ENCODE measurements around the gene PCDH9.
A peak's percentile ranks its signal among the peaks of the same experiment; 100 is the strongest.

The PCDH9 gene

GRCh38 chr13:67143544-67144115, 86.5 kb downstream of the PCDH9 start:
- no peaks in the 10 kb centered on the region for H3K4me1 ChIP-seq (ENCODE audit: control insufficient read depth, insufficient read depth, low read depth, low read length)
- no peak overlapping the region for H2BK5ac ChIP-seq (ENCODE audit: low read depth, low read length, poor library complexity, severe bottlenecking)
- no peak overlapping the region for H3K4ac ChIP-seq (ENCODE audit: low read depth in 1 of 2, low read length in 2 of 2)
- H3K9me3 ChIP-seq (ENCODE audit: control insufficient read depth, low read length): no peaks in the 10 kb centered on the region
- no peak overlapping the region for H3K27ac ChIP-seq (ENCODE audit: low read length, poor library complexity, severe bottlenecking)
- WGBS: no CpG with 5 or more reads among the region's 4 CpGs
- no peak overlapping the region for H2BK120ac ChIP-seq (ENCODE audit: low read depth, low read length)
- DNase-seq: peak; percentile 48
- H4K8ac ChIP-seq (ENCODE audit: low read length): no peak overlapping the region
- no peak overlapping the region for H3K14ac ChIP-seq (ENCODE audit: low read length in 2 of 2)
- no peak overlapping the region for H3K4me3 ChIP-seq (ENCODE audit: insufficient read depth in 1 of 2, low read depth in 1 of 2, low read length in 2 of 2)
- H2BK12ac ChIP-seq (ENCODE audit: low read length in 2 of 2): no peak overlapping the region
- no peaks in the 10 kb centered on the region for H3K27me3 ChIP-seq (ENCODE audit: control insufficient read depth in 1 of 2, insufficient read depth in 1 of 2, low read length in 2 of 2)
- H3K79me1 ChIP-seq (replicated peaks; ENCODE audit: low read length, poor library complexity, severe bottlenecking): no peaks in the 10 kb centered on the region
- H2AK5ac ChIP-seq (ENCODE audit: low read length, severe bottlenecking): no peak overlapping the region
- H2BK15ac ChIP-seq (ENCODE audit: low read depth, poor library complexity, severe bottlenecking): no peak overlapping the region
- H3K18ac ChIP-seq (ENCODE audit: low read depth in 1 of 2, low read length in 2 of 2): no peak overlapping the region
- H4K91ac ChIP-seq (ENCODE audit: low read length): no peak overlapping the region
- no peaks in the 10 kb centered on the region for H3K36me3 ChIP-seq (ENCODE audit: control insufficient read depth in 1 of 2, insufficient read depth in 2 of 2, low read depth in 1 of 2, low read length in 2 of 2)
- H3K23ac ChIP-seq (ENCODE audit: low read length in 2 of 2): no peak overlapping the region
- no peak overlapping the region for H3K4me2 ChIP-seq (ENCODE audit: low read length, poor library complexity, severe bottlenecking)
- H2AFZ ChIP-seq (ENCODE audit: low read depth, low read length): no peak overlapping the region
- no peak overlapping the region for H3K9ac ChIP-seq (ENCODE audit: low read length)

GRCh38 chr13:67140006-67140405, 90.1 kb downstream of the PCDH9 start:
- Histone ChIP-seq H3K27ac (ENCODE audit: low read length, poor library complexity, severe bottlenecking) (peak overlapping the region; percentile 3), H2BK5ac (ENCODE audit: low read depth, low read length, poor library complexity, severe bottlenecking) (no peak overlapping the region), H3K4me2 (ENCODE audit: low read length, poor library complexity, severe bottlenecking) (no peak overlapping the region), H3K23ac (ENCODE audit: low read length in 2 of 2) (no peak overlapping the region), H3K9ac (ENCODE audit: low read length) (no peak overlapping the region), H3K4ac (ENCODE audit: low read depth in 1 of 2, low read length in 2 of 2) (no peak overlapping the region), H2AFZ (ENCODE audit: low read depth, low read length) (no peak overlapping the region), H3K79me1 (replicated peaks; ENCODE audit: low read length, poor library complexity, severe bottlenecking) (no peaks in the 10 kb centered on the region), H3K9me3 (ENCODE audit: control insufficient read depth, low read length) (no peaks in the 10 kb centered on the region), H3K14ac (ENCODE audit: low read length in 2 of 2) (no peak overlapping the region), H2BK15ac (ENCODE audit: low read depth, poor library complexity, severe bottlenecking) (no peak overlapping the region), H3K36me3 (ENCODE audit: control insufficient read depth in 1 of 2, insufficient read depth in 2 of 2, low read depth in 1 of 2, low read length in 2 of 2) (no peaks in the 10 kb centered on the region), H3K27me3 (ENCODE audit: control insufficient read depth in 1 of 2, insufficient read depth in 1 of 2, low read length in 2 of 2) (no peaks in the 10 kb centered on the region), H4K8ac (ENCODE audit: low read length) (no peak overlapping the region), H2AK5ac (ENCODE audit: low read length, severe bottlenecking) (no peak overlapping the region), H3K4me1 (ENCODE audit: control insufficient read depth, insufficient read depth, low read depth, low read length) (no peaks in the 10 kb centered on the region), H4K91ac (ENCODE audit: low read length) (no peak overlapping the region), H2BK12ac (ENCODE audit: low read length in 2 of 2) (no peak overlapping the region), H3K4me3 (ENCODE audit: insufficient read depth in 1 of 2, low read depth in 1 of 2, low read length in 2 of 2) (no peak overlapping the region), H2BK120ac (ENCODE audit: low read depth, low read length) (no peak overlapping the region), H3K18ac (ENCODE audit: low read depth in 1 of 2, low read length in 2 of 2) (no peak overlapping the region)
- no CpG with 5 or more reads among the region's 2 CpGs for WGBS
- no peak for DNase-seq

- H3K4me2 ChIP-seq (ENCODE audit: low read length, poor library complexity, severe bottlenecking): no peak overlapping the region
- H3K4me3 ChIP-seq (ENCODE audit: insufficient read depth in 1 of 2, low read depth in 1 of 2, low read length in 2 of 2): no peak overlapping the region
- no peak for DNase-seq
- no peak overlapping the region for H2AK5ac ChIP-seq (ENCODE audit: low read length, severe bottlenecking)
- no peak overlapping the region for H2AFZ ChIP-seq (ENCODE audit: low read depth, low read length)
- no peak overlapping the region for H3K23ac ChIP-seq (ENCODE audit: low read length in 2 of 2)
- H3K4me1 ChIP-seq (ENCODE audit: control insufficient read depth, insufficient read depth, low read depth, low read length): no peaks in the 10 kb centered on the region
- no peak overlapping the region for H3K9ac ChIP-seq (ENCODE audit: low read length)
- H3K14ac ChIP-seq (ENCODE audit: low read length in 2 of 2): no peak overlapping the region
- no peaks in the 10 kb centered on the region for H3K36me3 ChIP-seq (ENCODE audit: control insufficient read depth in 1 of 2, insufficient read depth in 2 of 2, low read depth in 1 of 2, low read length in 2 of 2)
- no peak overlapping the region for H3K4ac ChIP-seq (ENCODE audit: low read depth in 1 of 2, low read length in 2 of 2)
- 94% methylated on average over 2 of the region's 4 CpGs for WGBS
- H4K8ac ChIP-seq (ENCODE audit: low read length): no peak overlapping the region
- no peak overlapping the region for H3K18ac ChIP-seq (ENCODE audit: low read depth in 1 of 2, low read length in 2 of 2)
- H3K27me3 ChIP-seq (ENCODE audit: control insufficient read depth in 1 of 2, insufficient read depth in 1 of 2, low read length in 2 of 2): no peaks in the 10 kb centered on the region
- no peak overlapping the region for H2BK12ac ChIP-seq (ENCODE audit: low read length in 2 of 2)
- H3K9me3 ChIP-seq (ENCODE audit: control insufficient read depth, low read length): no peaks in the 10 kb centered on the region
- H2BK15ac ChIP-seq (ENCODE audit: low read depth, poor library complexity, severe bottlenecking): no peak overlapping the region
- H4K91ac ChIP-seq (ENCODE audit: low read length): no peak overlapping the region
- H3K27ac ChIP-seq (ENCODE audit: low read length, poor library complexity, severe bottlenecking): peak overlapping the region; percentile 3
- no peak overlapping the region for H2BK5ac ChIP-seq (ENCODE audit: low read depth, low read length, poor library complexity, severe bottlenecking)
- no peaks in the 10 kb centered on the region for H3K79me1 ChIP-seq (replicated peaks; ENCODE audit: low read length, poor library complexity, severe bottlenecking)
- H2BK120ac ChIP-seq (ENCODE audit: low read depth, low read length): no peak overlapping the region
Observed at GRCh38 chr13:67139551-67139950, 90.6 kb downstream of the PCDH9 start.

GRCh38 chr13:67138970-67139369, 91.2 kb downstream of the PCDH9 start:
- no peak overlapping the region for H4K8ac ChIP-seq (ENCODE audit: low read length)
- no peak overlapping the region for H2AK5ac ChIP-seq (ENCODE audit: low read length, severe bottlenecking)
- no peak overlapping the region for H3K18ac ChIP-seq (ENCODE audit: low read depth in 1 of 2, low read length in 2 of 2)
- H3K36me3 ChIP-seq (ENCODE audit: control insufficient read depth in 1 of 2, insufficient read depth in 2 of 2, low read depth in 1 of 2, low read length in 2 of 2): no peaks in the 10 kb centered on the region
- H3K79me1 ChIP-seq (replicated peaks; ENCODE audit: low read length, poor library complexity, severe bottlenecking): no peaks in the 10 kb centered on the region
- no peak overlapping the region for H4K91ac ChIP-seq (ENCODE audit: low read length)
- no peak overlapping the region for H3K14ac ChIP-seq (ENCODE audit: low read length in 2 of 2)
- no peak overlapping the region for H3K27ac ChIP-seq (ENCODE audit: low read length, poor library complexity, severe bottlenecking)
- H2BK15ac ChIP-seq (ENCODE audit: low read depth, poor library complexity, severe bottlenecking): no peak overlapping the region
- H3K27me3 ChIP-seq (ENCODE audit: control insufficient read depth in 1 of 2, insufficient read depth in 1 of 2, low read length in 2 of 2): no peaks in the 10 kb centered on the region
- no peak overlapping the region for H3K4ac ChIP-seq (ENCODE audit: low read depth in 1 of 2, low read length in 2 of 2)
- H2BK120ac ChIP-seq (ENCODE audit: low read depth, low read length): no peak overlapping the region
- H3K4me1 ChIP-seq (ENCODE audit: control insufficient read depth, insufficient read depth, low read depth, low read length): no peaks in the 10 kb centered on the region
- no peaks in the 10 kb centered on the region for H3K9me3 ChIP-seq (ENCODE audit: control insufficient read depth, low read length)
- no peak overlapping the region for H2AFZ ChIP-seq (ENCODE audit: low read depth, low read length)
- H3K4me3 ChIP-seq (ENCODE audit: insufficient read depth in 1 of 2, low read depth in 1 of 2, low read length in 2 of 2): no peak overlapping the region
- H3K9ac ChIP-seq (ENCODE audit: low read length): no peak overlapping the region
- no peak overlapping the region for H3K23ac ChIP-seq (ENCODE audit: low read length in 2 of 2)
- no peak overlapping the region for H3K4me2 ChIP-seq (ENCODE audit: low read length, poor library complexity, severe bottlenecking)
- DNase-seq: no peak
- WGBS: over 99% methylated on average over 4 of the region's 4 CpGs
- no peak overlapping the region for H2BK5ac ChIP-seq (ENCODE audit: low read depth, low read length, poor library complexity, severe bottlenecking)
- H2BK12ac ChIP-seq (ENCODE audit: low read length in 2 of 2): no peak overlapping the region
